Sigmoid colon (tissue), 3 donors: ENCODE data around the gene CD74.

Experiments used
- POLR2A ChIP-seq, 2 donors: fragments of 450-650 bp; IDR thresholded peaks; one replicate each; pipeline ENCODE4 v1.6.1; 2016; ENCODE audit warnings: antibody characterized with exemption in 2 of 2, mild to moderate bottlenecking in 2 of 2, moderate library complexity in 2 of 2
- TF ChIP-seq, protein P1 (sequence below), 4 experiments: fragments of 450-650 bp in 3 of 4; fragments of 200-600 bp in 1 of 4; IDR thresholded peaks; one replicate each; pipeline ENCODE4 v1.5.1; 2016 to 2019; ENCODE audit warnings: antibody characterized with exemption in 4 of 4, mild to moderate bottlenecking in 3 of 4, moderate library complexity in 2 of 4

DNA sequence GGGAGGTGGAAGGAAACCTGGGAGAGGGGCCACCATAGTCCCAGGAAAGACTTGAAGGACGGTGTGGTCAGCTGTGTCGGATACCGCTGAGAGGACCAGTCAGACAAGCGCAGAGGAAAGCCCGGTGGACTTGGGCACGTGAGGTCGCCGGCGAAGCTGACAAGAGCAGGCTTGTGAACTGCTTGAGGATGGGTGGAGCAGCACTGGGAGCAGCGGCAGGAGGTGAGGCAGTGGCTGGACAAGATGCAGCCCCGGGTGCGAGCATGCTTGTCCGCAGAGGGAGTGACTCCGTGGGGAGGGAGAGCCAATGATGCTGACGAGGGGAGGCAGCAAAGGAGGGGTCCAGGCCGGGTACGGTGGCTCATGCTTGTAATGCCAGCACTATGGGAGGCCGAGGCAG, 18.3 kb upstream of the CD74 start:
- TF ChIP-seq, protein P1, sequence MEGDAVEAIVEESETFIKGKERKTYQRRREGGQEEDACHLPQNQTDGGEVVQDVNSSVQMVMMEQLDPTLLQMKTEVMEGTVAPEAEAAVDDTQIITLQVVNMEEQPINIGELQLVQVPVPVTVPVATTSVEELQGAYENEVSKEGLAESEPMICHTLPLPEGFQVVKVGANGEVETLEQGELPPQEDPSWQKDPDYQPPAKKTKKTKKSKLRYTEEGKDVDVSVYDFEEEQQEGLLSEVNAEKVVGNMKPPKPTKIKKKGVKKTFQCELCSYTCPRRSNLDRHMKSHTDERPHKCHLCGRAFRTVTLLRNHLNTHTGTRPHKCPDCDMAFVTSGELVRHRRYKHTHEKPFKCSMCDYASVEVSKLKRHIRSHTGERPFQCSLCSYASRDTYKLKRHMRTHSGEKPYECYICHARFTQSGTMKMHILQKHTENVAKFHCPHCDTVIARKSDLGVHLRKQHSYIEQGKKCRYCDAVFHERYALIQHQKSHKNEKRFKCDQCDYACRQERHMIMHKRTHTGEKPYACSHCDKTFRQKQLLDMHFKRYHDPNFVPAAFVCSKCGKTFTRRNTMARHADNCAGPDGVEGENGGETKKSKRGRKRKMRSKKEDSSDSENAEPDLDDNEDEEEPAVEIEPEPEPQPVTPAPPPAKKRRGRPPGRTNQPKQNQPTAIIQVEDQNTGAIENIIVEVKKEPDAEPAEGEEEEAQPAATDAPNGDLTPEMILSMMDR (IDR thresholded peaks at IDR 0.05), result no peak
- TF ChIP-seq POLR2A (IDR thresholded peaks at IDR 0.05), result no peak
